Mesenchymal stem cell (in vitro differentiated cells and primary cell): Measurements from ENCODE around the gene GPR158.

Source experiments
- DNase-seq: peaks from one replicate; pipeline ENCODE4 v3.0.0-alpha.2; 2013
- H2AFZ ChIP-seq: one replicate; pipeline ENCODE4 v1.6.1; 2013; ENCODE audit warnings: low read depth, mild to moderate bottlenecking, control low read depth, inconsistent platforms, low read length, moderate library complexity
- H2AK5ac ChIP-seq: 2 replicates; pipeline ENCODE4 v1.6.1; 2013; ENCODE audit warnings: low read length, moderate library complexity, mild to moderate bottlenecking, inconsistent platforms; ENCODE audit not compliant: severe bottlenecking
- H2BK120ac ChIP-seq: one replicate; pipeline ENCODE4 v1.6.1; 2013; ENCODE audit warnings: low read depth, mild to moderate bottlenecking, inconsistent platforms, low read length, moderate library complexity
- H2BK12ac ChIP-seq, 2 experiments: one replicate each; pipeline ENCODE4 v1.6.1; 2013; ENCODE audit warnings: inconsistent platforms in 2 of 2, low read length in 2 of 2, mild to moderate bottlenecking in 2 of 2, moderate library complexity in 2 of 2, control low read depth in 1 of 2
- H2BK15ac ChIP-seq: one replicate; pipeline ENCODE4 v1.6.1; 2013; ENCODE audit warnings: mild to moderate bottlenecking, low read depth, inconsistent platforms; ENCODE audit not compliant: poor library complexity, severe bottlenecking
- H2BK5ac ChIP-seq: 2 replicates; pipeline ENCODE4 v1.6.1; 2013; ENCODE audit warnings: low read depth, mild to moderate bottlenecking, low read length, control low read depth, inconsistent platforms; ENCODE audit not compliant: poor library complexity, severe bottlenecking
- H3K14ac ChIP-seq, 2 experiments: one replicate each; pipeline ENCODE4 v1.6.1; 2013; ENCODE audit warnings: inconsistent platforms in 2 of 2, low read length in 2 of 2, control low read depth in 1 of 2, mild to moderate bottlenecking in 1 of 2, moderate library complexity in 1 of 2
- H3K18ac ChIP-seq, 2 experiments: one replicate each; pipeline ENCODE4 v1.6.1; 2013; ENCODE audit warnings: inconsistent platforms in 2 of 2, low read length in 2 of 2, control low read depth in 1 of 2, low read depth in 1 of 2, mild to moderate bottlenecking in 1 of 2
- H3K23ac ChIP-seq, 2 experiments: one replicate each; pipeline ENCODE4 v1.6.1; 2013; ENCODE audit warnings: inconsistent platforms in 2 of 2, low read length in 2 of 2, mild to moderate bottlenecking in 2 of 2, moderate library complexity in 2 of 2, control low read depth in 1 of 2
- H3K27ac ChIP-seq: 2 replicates; pipeline ENCODE4 v1.5.1; 2013; ENCODE audit warnings: mild to moderate bottlenecking, moderate library complexity, low read length, control low read depth, inconsistent platforms; ENCODE audit not compliant: poor library complexity, severe bottlenecking
- H3K27me3 ChIP-seq, 2 experiments: 2 replicates each; pipeline versions ENCODE4 v1.6.1 to v1.7.0; 2013; ENCODE audit warnings: low read length in 2 of 2, mild to moderate bottlenecking in 2 of 2, moderate library complexity in 2 of 2, control low read depth in 1 of 2, inconsistent platforms in 1 of 2; ENCODE audit not compliant: control insufficient read depth in 1 of 2, insufficient read depth in 1 of 2
- H3K36me3 ChIP-seq, 2 experiments: 2 replicates each; pipeline versions ENCODE4 v1.6.1 to v1.7.0; 2013; ENCODE audit warnings: low read length in 2 of 2, control low read depth in 1 of 2, inconsistent platforms in 1 of 2, low read depth in 1 of 2, mild to moderate bottlenecking in 1 of 2; ENCODE audit not compliant: insufficient read depth in 2 of 2, control insufficient read depth in 1 of 2
- H3K4ac ChIP-seq, 2 experiments: one replicate each; pipeline ENCODE4 v1.6.1; 2013; ENCODE audit warnings: inconsistent platforms in 2 of 2, low read length in 2 of 2, mild to moderate bottlenecking in 2 of 2, moderate library complexity in 2 of 2, control low read depth in 1 of 2, low read depth in 1 of 2
- H3K4me1 ChIP-seq: 2 replicates; pipeline ENCODE4 v1.6.1; 2013; ENCODE audit warnings: low read depth, low read length, control low read depth; ENCODE audit not compliant: control insufficient read depth, insufficient read depth
- H3K4me2 ChIP-seq: 2 replicates; pipeline ENCODE4 v1.6.1; 2013; ENCODE audit warnings: low read length, mild to moderate bottlenecking, inconsistent platforms; ENCODE audit not compliant: poor library complexity, severe bottlenecking
- H3K4me3 ChIP-seq, 2 experiments: 2 replicates each; pipeline versions ENCODE4 v1.5.1 to v1.7.0; 2013; ENCODE audit warnings: low read length in 2 of 2, mild to moderate bottlenecking in 2 of 2, control low read depth in 1 of 2, low read depth in 1 of 2; ENCODE audit not compliant: insufficient read depth in 1 of 2
- H3K79me1 ChIP-seq: replicated peaks from 2 replicates; pipeline ENCODE4 v1.6.1; 2013; ENCODE audit warnings: mild to moderate bottlenecking, control low read depth, low read length, inconsistent platforms; ENCODE audit not compliant: poor library complexity, severe bottlenecking
- H3K9ac ChIP-seq: 2 replicates; pipeline ENCODE4 v1.7.0; 2013; ENCODE audit warnings: mild to moderate bottlenecking, low read length, moderate library complexity
- H3K9me3 ChIP-seq: 2 replicates; pipeline ENCODE4 v1.7.0; 2013; ENCODE audit warnings: mild to moderate bottlenecking, low read length; ENCODE audit not compliant: control insufficient read depth
- H4K8ac ChIP-seq: one replicate; pipeline ENCODE4 v1.6.1; 2013; ENCODE audit warnings: inconsistent platforms, mild to moderate bottlenecking, low read length, moderate library complexity
- H4K91ac ChIP-seq: one replicate; pipeline ENCODE4 v1.6.1; 2013; ENCODE audit warnings: mild to moderate bottlenecking, low read length, inconsistent platforms
- WGBS: methylation state at CpG from one replicate; pipeline ENCODE4 v1.1.7; 2013; ENCODE audit warnings: mixed read lengths; 5-methylcytosine and 5-hydroxymethylcytosine counted together

The GPR158 gene

DNA sequence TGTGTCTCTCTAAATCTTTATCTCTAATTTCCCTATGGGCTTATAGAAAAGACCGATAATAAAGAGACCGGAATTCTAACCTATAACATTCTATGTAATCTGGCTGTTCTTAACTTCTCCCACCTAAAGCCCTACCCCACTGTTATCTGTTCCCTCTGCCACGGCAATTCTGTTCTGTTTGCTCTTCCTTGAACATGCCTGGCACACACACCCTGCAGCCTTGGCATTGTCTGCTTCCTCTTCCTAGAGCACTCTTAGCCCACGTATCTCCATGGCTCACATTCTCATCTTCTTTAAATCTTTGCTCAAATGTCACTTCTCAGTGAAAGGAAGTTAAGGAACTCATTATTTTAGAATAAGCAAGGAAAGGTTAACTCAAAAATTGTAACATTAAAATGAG is 309.2 kb downstream of the GPR158 start:
- no peak overlapping the region for H2BK12ac ChIP-seq
- H4K8ac ChIP-seq, result no peak overlapping the region
- H3K4ac ChIP-seq, result no peak overlapping the region
- no peak overlapping the region for H2BK5ac ChIP-seq
- H3K27ac ChIP-seq, result no peak overlapping the region
- no peak overlapping the region for H2BK120ac ChIP-seq
- no peaks in the 10 kb centered on the region for H3K79me1 ChIP-seq
- no peak for DNase-seq
- WGBS, result 91% methylated on average over 3 of the region's 4 CpGs
- H4K91ac ChIP-seq, result no peak overlapping the region
- no peak overlapping the region for H3K4me3 ChIP-seq
- H3K27me3 ChIP-seq, result no peaks in the 10 kb centered on the region
- no peak overlapping the region for H2AFZ ChIP-seq
- no peak overlapping the region for H3K9ac ChIP-seq
- H3K18ac ChIP-seq, result no peak overlapping the region
- H3K23ac ChIP-seq, result no peak overlapping the region
- no peak overlapping the region for H2BK15ac ChIP-seq
- no peak overlapping the region for H3K4me2 ChIP-seq
- H3K14ac ChIP-seq, result no peak overlapping the region
- peaks cover 11% of the 10 kb centered on the region for H3K9me3 ChIP-seq
- H3K4me1 ChIP-seq, result no peaks in the 10 kb centered on the region
- H2AK5ac ChIP-seq, result no peak overlapping the region
- no peaks in the 10 kb centered on the region for H3K36me3 ChIP-seq

DNA sequence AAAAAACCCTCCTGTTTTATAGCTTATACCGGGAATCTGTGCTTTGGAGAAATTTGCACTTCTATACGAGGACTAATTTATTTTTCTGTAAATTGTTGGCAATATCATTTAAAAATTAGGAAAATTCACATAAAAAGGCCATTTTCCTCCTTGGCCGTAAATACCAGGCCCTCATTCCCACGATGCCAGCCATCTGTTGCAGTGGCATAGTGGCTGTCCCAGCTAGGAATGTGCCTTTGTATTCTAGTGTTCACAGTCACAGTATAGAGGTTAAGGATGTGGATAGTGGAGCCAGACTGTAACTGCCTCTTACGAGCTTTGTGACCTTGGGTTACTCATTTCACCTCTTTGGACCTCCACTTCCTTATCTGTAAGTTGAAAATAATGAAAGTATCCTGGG is 312.5 kb downstream of the GPR158 start:
- Histone ChIP-seq H3K18ac (no peak overlapping the region), H3K4me3 (no peak overlapping the region), H3K79me1 (no peaks in the 10 kb centered on the region), H3K4ac (no peak overlapping the region), H2BK120ac (no peak overlapping the region), H3K23ac (no peak overlapping the region), H2AK5ac (no peak overlapping the region), H3K36me3 (no peaks in the 10 kb centered on the region), H3K9me3 (peaks cover 8% of the 10 kb centered on the region), H2BK12ac (no peak overlapping the region), H2AFZ (no peak overlapping the region), H3K9ac (no peak overlapping the region), H4K8ac (no peak overlapping the region), H2BK5ac (no peak overlapping the region), H3K4me1 (no peaks in the 10 kb centered on the region), H3K4me2 (no peak overlapping the region), H3K27me3 (no peaks in the 10 kb centered on the region), H3K27ac (no peak overlapping the region), H2BK15ac (no peak overlapping the region), H3K14ac (no peak overlapping the region), H4K91ac (no peak overlapping the region)
- DNase-seq, result no peak
- 71% methylated on average over 2 of the region's 5 CpGs for WGBS

DNA sequence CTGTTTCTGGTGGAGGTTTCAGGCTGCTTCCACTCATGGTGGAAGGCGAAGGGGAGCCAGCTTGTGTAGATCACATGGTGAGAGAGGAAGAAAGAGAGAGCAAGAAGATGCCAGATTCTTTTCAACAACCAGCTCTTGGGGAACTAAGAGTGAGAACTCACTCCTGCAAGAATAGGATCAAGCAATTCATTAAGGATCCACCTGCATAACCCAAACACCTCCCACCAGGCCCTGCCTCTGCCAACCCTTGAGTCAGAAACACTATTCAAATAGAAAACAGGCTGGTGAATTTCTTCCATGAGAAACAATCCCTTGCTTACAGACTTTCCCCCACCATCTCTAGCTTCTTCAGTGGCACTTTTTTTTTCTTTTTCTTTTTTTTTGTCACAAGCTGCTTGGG is 317.2 kb downstream of the GPR158 start:
- Histone ChIP-seq H3K27me3 (no peaks in the 10 kb centered on the region), H3K4me3 (no peak overlapping the region), H3K18ac (no peak overlapping the region), H2BK5ac (no peak overlapping the region), H3K4me2 (no peak overlapping the region), H3K4ac (no peak overlapping the region), H2BK120ac (no peak overlapping the region), H2AK5ac (no peak overlapping the region), H3K36me3 (no peaks in the 10 kb centered on the region), H2BK12ac (no peak overlapping the region), H2BK15ac (no peak overlapping the region), H2AFZ (no peak overlapping the region), H4K8ac (no peak overlapping the region), H3K79me1 (no peaks in the 10 kb centered on the region), H3K27ac (no peak overlapping the region), H3K14ac (no peak overlapping the region), H3K9me3 (peaks cover 5% of the 10 kb centered on the region), H3K23ac (no peak overlapping the region), H4K91ac (no peak overlapping the region), H3K4me1 (no peaks in the 10 kb centered on the region), H3K9ac (no peak overlapping the region)
- 60% methylated on average over 1 of the region's 1 CpG for WGBS
- no peak for DNase-seq

DNA sequence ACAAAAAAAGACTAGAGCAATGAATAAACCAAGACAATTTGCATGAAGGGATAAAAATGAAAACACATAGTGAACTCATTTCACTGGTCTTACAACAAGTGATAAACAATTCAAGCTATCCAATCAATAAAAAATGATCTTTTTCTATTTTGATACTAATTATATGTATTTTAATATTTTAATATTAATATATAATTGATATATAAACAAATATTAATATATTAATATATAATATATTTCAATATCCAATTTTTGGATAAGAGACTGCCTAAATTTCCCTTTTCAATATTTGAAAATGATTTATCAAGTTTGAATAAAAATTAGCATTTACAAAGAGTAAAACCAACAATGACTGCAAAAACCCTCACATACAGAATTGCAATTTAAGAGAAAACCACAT is 317.9 kb downstream of the GPR158 start:
- Histone ChIP-seq H3K18ac (no peak overlapping the region), H2BK12ac (no peak overlapping the region), H2BK5ac (no peak overlapping the region), H2AK5ac (no peak overlapping the region), H4K91ac (no peak overlapping the region), H3K14ac (no peak overlapping the region), H3K79me1 (no peaks in the 10 kb centered on the region), H2BK120ac (no peak overlapping the region), H2AFZ (no peak overlapping the region), H3K4me2 (no peak overlapping the region), H3K27ac (no peak overlapping the region), H3K4me1 (no peaks in the 10 kb centered on the region), H3K27me3 (no peaks in the 10 kb centered on the region), H3K9ac (no peak overlapping the region), H2BK15ac (no peak overlapping the region), H3K4me3 (no peak overlapping the region), H3K36me3 (no peaks in the 10 kb centered on the region), H3K4ac (no peak overlapping the region), H3K9me3 (peaks cover 5% of the 10 kb centered on the region), H3K23ac (no peak overlapping the region), H4K8ac (no peak overlapping the region)
- no peak for DNase-seq
